Epithelial cell of esophagus (primary cell): ENCODE data around the gene TLX2.
"Not testable (repeated sequence)": the region's sequence is repeated elsewhere in the genome, so short reads cannot be mapped to it uniquely, and the experiment has no call there.

Experiments used
- DNase-seq: peaks from one replicate; pipeline ENCODE4 v3.0.0; 2010; ENCODE audit warnings: low read depth
- H3K4me3 ChIP-seq: 2 replicates; pipeline ENCODE4 v1.5.1; 2011; ENCODE audit warnings: mild to moderate bottlenecking, low read length, control low read depth
- CTCF ChIP-seq: IDR thresholded peaks from 2 replicates; pipeline ENCODE4 v1.5.1; 2011; ENCODE audit warnings: low read depth, mild to moderate bottlenecking, low read length, control low read depth, inconsistent platforms; ENCODE audit not compliant: insufficient read depth; ENCODE audit errors: missing control alignments

Gene TLX2

GRCh38 chr2:74514368-74515270 lies at the start of gene TLX2:
TSS of gene TLX2 (plus strand) at chr2:74514450. CDS start at chr2:74514807, 357 bp downstream.
- no peak for TF ChIP-seq CTCF
- H3K4me3 ChIP-seq: no peak within 1 kb of the TSS
- peak; percentile 28 for DNase-seq

GRCh38 chr2:74470742-74471141 lies 43.5 kb upstream of the TLX2 start:
- not testable (repeated sequence) for DNase-seq, H3K4me3 ChIP-seq

- no peak for DNase-seq
- TF ChIP-seq CTCF: no peak
- H3K4me3 ChIP-seq: peak overlapping the region; percentile 75
Observed at GRCh38 chr2:74471332-74472065, 42.8 kb upstream of the TLX2 start.

- TF ChIP-seq CTCF: no peak
- peak; percentile 95 for DNase-seq
- H3K4me3 ChIP-seq: peak within 1 kb of the TSS; percentile 75
Observed at GRCh38 chr2:74472086-74472944, 41.9 kb upstream of the TLX2 start, which contains the start of gene MRPL53. TSS of gene MRPL53 (minus strand) at chr2:74472680. CDS start at chr2:74472660, 20 bp downstream.

- DNase-seq: no peak
- H3K4me3 ChIP-seq: peak overlapping the region; percentile 75
- TF ChIP-seq CTCF: no peak
Observed at GRCh38 chr2:74472945-74473258, 41.3 kb upstream of the TLX2 start.

GRCh38 chr2:74474481-74474880 lies 39.8 kb upstream of the TLX2 start:
- TF ChIP-seq CTCF: no peak
- DNase-seq: no peak
- H3K4me3 ChIP-seq: no peak overlapping the region

- no peak for DNase-seq
- no peak overlapping the region for H3K4me3 ChIP-seq
Observed at GRCh38 chr2:74474899-74475298, 39.4 kb upstream of the TLX2 start.

More at GRCh38 chr2:74474899-74475298, 39.4 kb upstream of the TLX2 start:
- TF ChIP-seq CTCF: peak; percentile 35
